GM23248 (cell line): ENCODE results near the gene UMODL1.

Experiments used
- EZH2 ChIP-seq: fragments of 200-600 bp; sonication (generic); IDR thresholded peaks from 2 replicates; pipeline ENCODE4 v1.6.1; 2018; ENCODE audit warnings: antibody characterized with exemption, mild to moderate bottlenecking; ENCODE audit not compliant: insufficient read depth, poor library complexity, severe bottlenecking
- EZH2phosphoT487 ChIP-seq: fragments of 200-600 bp; sonication (generic); IDR thresholded peaks from 2 replicates; pipeline ENCODE4 v1.6.1; 2018; ENCODE audit warnings: antibody characterized with exemption, moderate library complexity, mild to moderate bottlenecking, low read depth; ENCODE audit not compliant: insufficient read depth

DNA sequence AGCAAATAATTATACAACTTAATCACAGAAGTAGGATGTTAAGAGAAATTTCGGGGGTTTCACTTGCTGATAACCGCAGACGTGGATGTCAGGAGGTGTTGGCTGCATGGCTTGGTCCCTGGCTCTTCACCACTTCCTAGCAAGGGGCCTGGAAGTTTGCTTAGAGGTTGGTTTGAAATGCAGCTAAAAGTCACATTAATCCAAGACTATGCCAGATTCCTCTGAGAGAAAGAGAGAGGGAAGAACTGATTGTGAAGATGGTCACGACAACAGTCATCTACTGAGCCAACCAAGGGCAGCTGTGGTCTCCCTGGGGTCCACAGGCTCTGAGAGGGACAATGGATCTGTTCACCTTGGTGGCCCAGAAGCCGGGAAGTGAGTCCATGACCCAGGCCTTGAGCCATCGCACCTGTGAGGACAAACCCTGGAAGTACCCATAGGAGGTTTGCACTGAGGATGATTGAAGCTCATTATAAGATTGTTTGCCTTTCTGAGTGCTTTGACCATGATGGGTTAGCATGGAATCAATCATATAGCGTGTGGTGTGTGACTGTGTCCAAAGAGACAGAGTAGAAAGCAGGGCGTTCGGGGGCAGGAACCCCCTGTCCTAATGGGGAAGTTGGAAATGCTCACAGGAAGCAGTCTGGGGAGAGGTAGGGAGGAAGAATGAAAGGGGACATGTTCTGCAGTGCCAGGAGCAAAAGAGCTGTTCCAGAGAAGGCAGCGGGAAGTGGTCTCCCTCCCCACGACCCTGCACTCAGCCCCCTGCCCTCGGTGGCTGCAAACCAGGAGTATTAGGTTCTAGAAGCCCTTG lies 47.1 kb downstream of the UMODL1 start:
- TF ChIP-seq EZH2 (no peak), EZH2phosphoT487 (no peak)
